SK-N-SH treated with all-trans-retinoic acid at 6 μM for 48 hours (cell line): ENCODE data around the gene LEMD2.
"Not testable (repeated sequence)": the region's sequence is repeated elsewhere in the genome, so short reads cannot be mapped to it uniquely, and the experiment has no call there.

Source experiments
- ATAC-seq: fragments of 200-7000 bp; cut with Tn5 transposase; 3 replicates; pipeline ENCODE4 v1.9.1; 2020; ENCODE audit warnings: mild to moderate bottlenecking, moderate library complexity
- ARNTL ChIP-seq: fragments of 450-650 bp; formaldehyde crosslinking; IDR thresholded peaks from 2 replicates; pipeline ENCODE4 v1.5.0; 2020; ENCODE audit warnings: low read depth, mild to moderate bottlenecking, moderate library complexity, borderline replicate concordance
- BACH2 ChIP-seq: fragments of 250-450 bp; sonication (Bioruptor Pico); IDR thresholded peaks from 2 replicates; pipeline ENCODE4 v1.9.0; 2021; ENCODE audit warnings: mild to moderate bottlenecking, borderline replicate concordance
- ESRRG ChIP-seq: fragments of 250-450 bp; sonication (Bioruptor Pico); IDR thresholded peaks from 2 replicates; pipeline ENCODE4 v1.6.1; 2021; ENCODE audit warnings: mild to moderate bottlenecking
- GLIS3 ChIP-seq: fragments of 250-450 bp; sonication (Bioruptor Pico); IDR thresholded peaks from 2 replicates; pipeline ENCODE4 v1.5.0; 2020; ENCODE audit warnings: mild to moderate bottlenecking, moderate library complexity
- ISL1 ChIP-seq: fragments of 250-450 bp; sonication (Bioruptor Pico); IDR thresholded peaks from 2 replicates; pipeline ENCODE4 v2.1.2; 2022; ENCODE audit warnings: mild to moderate bottlenecking, moderate library complexity
- OSR1 ChIP-seq: fragments of 250-450 bp; sonication (Bioruptor Pico); IDR thresholded peaks from 2 replicates; pipeline ENCODE4 v1.8.0; 2022; ENCODE audit warnings: moderate library complexity, mild to moderate bottlenecking, inconsistent platforms
- PATZ1 ChIP-seq: fragments of 250-450 bp; sonication (Bioruptor Pico); IDR thresholded peaks from 2 replicates; pipeline ENCODE4 v1.8.0; 2020; ENCODE audit warnings: mild to moderate bottlenecking, moderate library complexity, borderline replicate concordance
- PPARA ChIP-seq: fragments of 250-450 bp; sonication (Bioruptor Pico); IDR thresholded peaks from 2 replicates; pipeline ENCODE4 v1.5.0; 2020; ENCODE audit warnings: mild to moderate bottlenecking, borderline replicate concordance
- RARB ChIP-seq: fragments of 250-450 bp; sonication (Bioruptor Pico); IDR thresholded peaks from 2 replicates; pipeline ENCODE4 v1.8.0; 2021; ENCODE audit warnings: mild to moderate bottlenecking, moderate library complexity
- TCF4 ChIP-seq: fragments of 250-450 bp; sonication (Bioruptor Pico); IDR thresholded peaks from 2 replicates; pipeline ENCODE4 v1.8.0; 2021; ENCODE audit warnings: mild to moderate bottlenecking, moderate library complexity, borderline replicate concordance
- TOX ChIP-seq: fragments of 250-450 bp; sonication (Bioruptor Pico); IDR thresholded peaks from 2 replicates; pipeline ENCODE4 v1.8.0; 2021; ENCODE audit warnings: mild to moderate bottlenecking, moderate library complexity, borderline replicate concordance
- TSHZ2 ChIP-seq: fragments of 250-450 bp; sonication (Bioruptor Pico); IDR thresholded peaks from 2 replicates; pipeline ENCODE4 v1.5.0; 2020; ENCODE audit warnings: mild to moderate bottlenecking, moderate library complexity
- ZC3H10 ChIP-seq: fragments of 250-450 bp; sonication (Bioruptor Pico); IDR thresholded peaks from 2 replicates; pipeline ENCODE4 v1.5.1; 2021; ENCODE audit warnings: mild to moderate bottlenecking, moderate library complexity
- ZFP3 ChIP-seq: fragments of 250-450 bp; sonication (Bioruptor Pico); IDR thresholded peaks from 2 replicates; pipeline ENCODE4 v1.5.0; 2020; ENCODE audit warnings: mild to moderate bottlenecking, moderate library complexity
- ZFP30 ChIP-seq: fragments of 450-650 bp; formaldehyde crosslinking; IDR thresholded peaks from 2 replicates; pipeline ENCODE4 v1.5.0; 2022; ENCODE audit warnings: mild to moderate bottlenecking, moderate library complexity
- ZNF8 ChIP-seq: fragments of 450-650 bp; formaldehyde crosslinking; IDR thresholded peaks from 2 replicates; pipeline ENCODE4 v1.5.0; 2020; ENCODE audit warnings: mild to moderate bottlenecking, moderate library complexity
- TF ChIP-seq, protein P1 (sequence below): fragments of 250-450 bp; sonication (Bioruptor Pico); IDR thresholded peaks from 2 replicates; pipeline ENCODE4 v1.8.0; 2021; ENCODE audit warnings: low read depth, mild to moderate bottlenecking, moderate library complexity, borderline replicate concordance

Gene LEMD2

GRCh38 chr6:33836806-33837469, 48.0 kb upstream of the LEMD2 start (continued):
- TF ChIP-seq RARB (CRISPR knock-in tag) (no peak), ZFP3 (CRISPR knock-in tag) (no peak), TCF4 (CRISPR knock-in tag) (no peak)

DNA sequence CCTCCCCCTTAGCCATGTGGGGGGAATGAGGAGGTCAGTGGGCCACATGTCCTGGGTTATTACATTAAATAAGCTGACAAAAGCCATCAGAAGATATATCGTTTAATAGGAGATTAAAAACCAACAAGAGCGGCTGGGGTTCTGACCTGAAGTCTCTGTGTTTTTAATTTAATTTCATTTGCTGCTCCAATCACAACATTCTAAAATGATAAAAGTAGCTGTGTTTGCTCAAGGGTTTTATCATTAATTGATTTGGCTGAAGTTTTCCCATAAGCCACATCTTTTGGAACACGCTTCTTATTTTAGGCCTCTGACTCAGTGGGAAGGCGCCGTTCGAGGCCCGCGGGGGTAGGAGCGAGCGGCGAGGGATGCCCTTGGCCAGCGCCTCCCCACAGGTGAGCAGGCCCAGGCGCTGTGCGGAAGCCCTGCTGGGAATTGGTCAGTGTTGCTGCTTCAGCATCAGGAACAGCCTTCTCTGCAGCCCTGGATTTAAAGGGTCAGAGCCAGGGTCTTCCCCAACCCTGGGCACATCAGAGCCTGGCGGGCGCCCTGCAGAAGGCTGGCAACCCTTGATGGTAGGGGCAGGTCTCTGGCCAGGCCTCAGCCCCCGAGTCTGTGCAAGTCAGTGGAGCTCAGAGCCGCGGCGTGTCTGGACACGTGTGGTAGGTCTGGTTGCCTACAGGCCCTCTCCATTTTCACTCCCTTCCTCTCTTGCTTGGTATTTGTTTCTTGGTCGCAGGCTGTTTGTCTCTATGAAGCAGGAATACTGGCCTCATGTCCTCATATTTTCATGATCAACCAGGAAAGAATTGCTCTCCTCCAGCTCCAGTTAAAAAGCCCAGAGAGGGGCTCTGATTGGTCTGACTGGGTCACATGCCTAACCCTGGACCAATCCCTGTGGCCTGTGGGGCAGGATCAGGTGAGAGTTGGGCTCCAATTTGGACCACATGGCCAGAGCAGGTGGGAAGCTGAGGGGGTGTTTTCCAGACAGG, 45.8 kb upstream of the LEMD2 start:
- ATAC-seq: peak; percentile 15
- TF ChIP-seq ISL1 (CRISPR knock-in tag) (peak; percentile 21; the same call in 1 of the 2 replicates), TOX (CRISPR knock-in tag) (no peak), TCF4 (CRISPR knock-in tag) (peak; percentile 34; the same call in 1 of the 2 replicates)

GRCh38 chr6:33833599-33833998, 44.7 kb upstream of the LEMD2 start:
- ATAC-seq: no peak
- no peak for TF ChIP-seq TCF4 (CRISPR knock-in tag)
- TF ChIP-seq ZC3H10 (CRISPR knock-in tag): no peak
- no peak for TF ChIP-seq ZFP3 (CRISPR knock-in tag)
- TF ChIP-seq, protein P1, sequence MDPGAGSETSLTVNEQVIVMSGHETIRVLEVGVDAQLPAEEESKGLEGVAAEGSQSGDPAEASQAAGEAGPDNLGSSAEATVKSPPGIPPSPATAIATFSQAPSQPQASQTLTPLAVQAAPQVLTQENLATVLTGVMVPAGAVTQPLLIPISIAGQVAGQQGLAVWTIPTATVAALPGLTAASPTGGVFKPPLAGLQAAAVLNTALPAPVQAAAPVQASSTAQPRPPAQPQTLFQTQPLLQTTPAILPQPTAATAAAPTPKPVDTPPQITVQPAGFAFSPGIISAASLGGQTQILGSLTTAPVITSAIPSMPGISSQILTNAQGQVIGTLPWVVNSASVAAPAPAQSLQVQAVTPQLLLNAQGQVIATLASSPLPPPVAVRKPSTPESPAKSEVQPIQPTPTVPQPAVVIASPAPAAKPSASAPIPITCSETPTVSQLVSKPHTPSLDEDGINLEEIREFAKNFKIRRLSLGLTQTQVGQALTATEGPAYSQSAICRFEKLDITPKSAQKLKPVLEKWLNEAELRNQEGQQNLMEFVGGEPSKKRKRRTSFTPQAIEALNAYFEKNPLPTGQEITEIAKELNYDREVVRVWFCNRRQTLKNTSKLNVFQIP (CRISPR knock-in tag): no peak
- TF ChIP-seq OSR1: no peak

- not testable (repeated sequence) for ATAC-seq
Measured at GRCh38 chr6:33832831-33833230, 43.9 kb upstream of the LEMD2 start.

- not testable (repeated sequence) for ATAC-seq
Measured at GRCh38 chr6:33831725-33832124, 42.8 kb upstream of the LEMD2 start.

DNA sequence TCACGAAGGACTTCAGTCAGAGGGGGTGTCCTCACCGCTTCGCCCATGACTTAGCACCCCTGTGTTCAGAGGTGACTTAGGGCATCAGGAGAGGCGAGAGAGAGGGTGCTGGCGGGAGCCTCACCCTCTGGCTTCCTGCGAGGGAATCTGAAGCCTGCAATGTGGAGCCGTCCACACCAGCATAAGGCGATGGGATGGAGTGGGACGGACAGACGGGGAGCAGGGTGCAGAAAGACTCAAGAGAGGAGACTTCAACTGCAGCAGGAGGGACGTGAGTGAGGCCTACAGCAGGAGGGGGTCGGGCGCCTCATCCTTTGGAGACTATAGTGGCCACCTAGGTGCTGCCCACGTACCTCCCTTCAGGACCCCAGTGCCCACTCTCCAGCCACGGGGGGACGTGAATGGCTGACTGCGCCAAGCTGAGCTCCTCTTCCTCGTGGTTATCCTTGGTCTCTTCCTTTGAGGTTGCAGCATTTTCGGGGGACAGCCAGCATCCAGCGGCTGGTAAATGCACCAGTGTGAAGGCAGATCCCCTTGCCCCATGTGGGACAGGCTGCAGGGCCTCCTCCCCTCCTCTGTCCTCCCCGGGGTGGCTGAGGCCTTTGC, 41.8 kb upstream of the LEMD2 start:
- TF ChIP-seq ZFP3 (CRISPR knock-in tag) (no peak), ZC3H10 (CRISPR knock-in tag) (no peak), GLIS3 (CRISPR knock-in tag) (no peak), PPARA (no peak)
- ATAC-seq: no peak

DNA sequence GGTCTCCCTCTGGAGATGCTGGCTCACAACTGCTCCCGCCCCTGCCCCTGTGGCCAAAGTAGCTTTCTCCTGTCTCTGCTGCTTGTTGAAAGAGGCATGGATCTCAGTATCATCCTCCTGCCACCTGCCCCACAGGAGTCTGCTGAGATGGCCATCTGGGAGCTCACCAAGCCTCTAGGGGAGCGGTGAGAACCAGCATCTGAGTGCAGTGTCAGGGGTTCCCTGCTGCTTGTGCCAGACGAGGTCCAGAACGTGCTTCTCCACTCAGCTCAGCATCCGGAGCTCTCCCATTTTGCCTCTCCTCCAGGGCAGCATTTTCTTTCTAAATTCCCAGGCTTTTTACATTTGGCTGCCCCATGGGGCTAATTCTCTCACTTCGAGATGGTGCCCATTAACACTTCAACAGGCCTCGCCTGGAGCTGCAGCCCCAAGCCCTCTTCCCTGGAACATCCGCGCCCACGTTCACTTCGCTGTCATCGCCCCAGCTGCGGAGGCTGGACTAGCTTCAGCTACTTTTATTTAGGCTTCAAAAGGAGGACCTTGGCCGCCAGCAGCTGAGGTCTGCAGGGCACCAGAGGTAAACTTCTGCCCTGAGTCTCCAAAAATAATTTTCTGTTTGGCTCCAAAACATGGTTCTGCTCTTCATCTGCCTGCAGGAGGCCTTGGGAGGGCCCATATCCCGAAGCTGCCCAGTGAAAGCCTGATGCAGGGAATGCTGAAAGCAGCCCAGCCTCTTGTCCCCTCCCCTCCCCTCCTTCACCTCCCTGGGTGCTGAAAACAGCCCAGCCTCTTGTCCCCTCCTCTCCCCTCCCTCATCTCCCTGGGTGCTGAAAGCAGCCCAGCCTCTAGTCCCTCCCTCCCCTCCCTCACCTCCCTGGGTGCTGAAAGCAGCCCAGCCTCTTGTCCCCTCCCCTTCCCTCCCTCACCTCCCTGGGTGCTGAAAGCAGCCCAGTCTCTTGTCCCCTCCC, 40.1 kb upstream of the LEMD2 start:
- ATAC-seq: peak; percentile 34; the same call in 1 of the 3 replicates
- TF ChIP-seq ESRRG: no peak
- no peak for TF ChIP-seq ZFP3 (CRISPR knock-in tag)

GRCh38 chr6:33828452-33828763, 39.5 kb upstream of the LEMD2 start:
- no peak for ATAC-seq
- no peak for TF ChIP-seq ZNF8 (CRISPR knock-in tag)
- TF ChIP-seq PATZ1: no peak
- no peak for TF ChIP-seq ZC3H10 (CRISPR knock-in tag)
- no peak for TF ChIP-seq TSHZ2 (CRISPR knock-in tag)
- TF ChIP-seq, protein P1 (CRISPR knock-in tag): no peak
- TF ChIP-seq PPARA: no peak
- TF ChIP-seq ARNTL (CRISPR knock-in tag): no peak
- no peak for TF ChIP-seq RARB (CRISPR knock-in tag)
- no peak for TF ChIP-seq ZFP30 (CRISPR knock-in tag)
- TF ChIP-seq GLIS3 (CRISPR knock-in tag): no peak
- TF ChIP-seq BACH2: no peak
